Calu3 (cell line): Measurements from ENCODE around the gene LIMK2. TPM values are rescaled to one million over a fixed set of nuclear protein-coding genes. Genes with fewer than 3 reads are reported as not detected.

ENCODE experiments used
- BruUV-seq: library from RNA; stranded (reverse); fragments of 400-500 nt; replicated peaks from 2 replicates; lab custom pipeline; 2021; lab: Mats Ljungman, UMichigan
- CTCF ChIA-PET: fragments of 300-600 bp; sonication (Branson Sonifier 250); formaldehyde crosslinking; loops from one replicate; lab custom pipeline; 2022; ENCODE audit warnings: antibody characterized with exemption; lab: Charles Lee
- DNase-seq: peaks from one replicate; pipeline ENCODE4 v3.0.0; 2022
- H3K27ac Mint-ChIP-seq: one replicate; pipeline ENCODE4 v1.8.0; 2022; ENCODE audit warnings: mixed read lengths; ENCODE audit not compliant: unreplicated experiment
- H3K27me3 Mint-ChIP-seq: one replicate; pipeline ENCODE4 v1.8.0; 2022; ENCODE audit warnings: mixed read lengths; ENCODE audit not compliant: unreplicated experiment
- H3K36me3 Mint-ChIP-seq: one replicate; pipeline ENCODE4 v1.8.0; 2022; ENCODE audit warnings: mild to moderate bottlenecking, moderate library complexity, mixed read lengths; ENCODE audit not compliant: insufficient read depth, unreplicated experiment
- H3K4me1 Mint-ChIP-seq: one replicate; pipeline ENCODE4 v1.8.0; 2022; ENCODE audit warnings: mild to moderate bottlenecking, low read depth, mixed read lengths; ENCODE audit not compliant: unreplicated experiment
- H3K4me3 Mint-ChIP-seq: one replicate; pipeline ENCODE4 v1.8.0; 2022; ENCODE audit warnings: mild to moderate bottlenecking, low read depth, moderate library complexity, mixed read lengths; ENCODE audit not compliant: unreplicated experiment
- H3K9me3 Mint-ChIP-seq: one replicate; pipeline ENCODE4 v1.8.0; 2022; ENCODE audit warnings: low read depth, mixed read lengths; ENCODE audit not compliant: unreplicated experiment
- intact Hi-C: fragments of 100-400 bp; cut with micrococcal nuclease; formaldehyde crosslinking; loops from one replicate; pipeline ENCODE4 v1.10.0; 2022; ENCODE audit not compliant: unreplicated experiment
- total RNA-seq: library from RNA; stranded (reverse); gene quantifications from 2 replicates; pipeline ENCODE4 v1.2.3, GENCODE V29; 2022
- TF ChIP-seq, protein P1 (sequence below): fragments of 200-600 bp; IDR thresholded peaks from one replicate; pipeline ENCODE4 v1.8.0; 2022; ENCODE audit warnings: antibody characterized with exemption; ENCODE audit not compliant: unreplicated experiment

The LIMK2 gene
- total RNA-seq, 1 experiment from 2014 or later: 59.9 TPM

DNA sequence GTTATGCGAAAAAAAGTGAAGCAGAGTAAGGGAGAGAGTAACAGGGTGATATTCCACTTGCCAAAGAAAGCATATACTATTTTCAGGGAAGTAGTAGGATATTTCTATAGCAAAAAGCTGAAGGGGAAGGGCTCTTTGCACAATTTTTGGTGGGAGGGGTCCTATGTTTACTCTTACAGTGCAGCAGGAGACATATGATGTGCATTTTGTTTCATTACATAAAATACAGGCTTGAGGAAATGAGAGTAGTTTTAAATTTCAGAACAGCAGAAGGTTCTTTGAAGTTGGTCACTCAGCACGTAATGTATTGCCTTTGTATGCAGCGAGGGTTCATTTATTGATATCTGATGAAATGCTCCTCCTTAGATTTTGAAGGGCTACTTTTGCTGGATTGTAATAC, 83.3 kb downstream of the LIMK2 start:
- CTCF ChIA-PET: no interaction called here
- peaks cover 26% of the 10 kb centered on the region for H3K4me1 Mint-ChIP-seq
- H3K27ac Mint-ChIP-seq: no peak overlapping the region
- TF ChIP-seq, protein P1, sequence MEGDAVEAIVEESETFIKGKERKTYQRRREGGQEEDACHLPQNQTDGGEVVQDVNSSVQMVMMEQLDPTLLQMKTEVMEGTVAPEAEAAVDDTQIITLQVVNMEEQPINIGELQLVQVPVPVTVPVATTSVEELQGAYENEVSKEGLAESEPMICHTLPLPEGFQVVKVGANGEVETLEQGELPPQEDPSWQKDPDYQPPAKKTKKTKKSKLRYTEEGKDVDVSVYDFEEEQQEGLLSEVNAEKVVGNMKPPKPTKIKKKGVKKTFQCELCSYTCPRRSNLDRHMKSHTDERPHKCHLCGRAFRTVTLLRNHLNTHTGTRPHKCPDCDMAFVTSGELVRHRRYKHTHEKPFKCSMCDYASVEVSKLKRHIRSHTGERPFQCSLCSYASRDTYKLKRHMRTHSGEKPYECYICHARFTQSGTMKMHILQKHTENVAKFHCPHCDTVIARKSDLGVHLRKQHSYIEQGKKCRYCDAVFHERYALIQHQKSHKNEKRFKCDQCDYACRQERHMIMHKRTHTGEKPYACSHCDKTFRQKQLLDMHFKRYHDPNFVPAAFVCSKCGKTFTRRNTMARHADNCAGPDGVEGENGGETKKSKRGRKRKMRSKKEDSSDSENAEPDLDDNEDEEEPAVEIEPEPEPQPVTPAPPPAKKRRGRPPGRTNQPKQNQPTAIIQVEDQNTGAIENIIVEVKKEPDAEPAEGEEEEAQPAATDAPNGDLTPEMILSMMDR: no peak
- peaks cover 2% of the 10 kb centered on the region for H3K27me3 Mint-ChIP-seq
- no peak for DNase-seq
- BruUV-seq: no TSS peak
- peaks cover 19% of the 10 kb centered on the region for H3K36me3 Mint-ChIP-seq
- no peaks in the 10 kb centered on the region for H3K9me3 Mint-ChIP-seq
- no peak overlapping the region for H3K4me3 Mint-ChIP-seq
- intact Hi-C loops: no loop called here

DNA sequence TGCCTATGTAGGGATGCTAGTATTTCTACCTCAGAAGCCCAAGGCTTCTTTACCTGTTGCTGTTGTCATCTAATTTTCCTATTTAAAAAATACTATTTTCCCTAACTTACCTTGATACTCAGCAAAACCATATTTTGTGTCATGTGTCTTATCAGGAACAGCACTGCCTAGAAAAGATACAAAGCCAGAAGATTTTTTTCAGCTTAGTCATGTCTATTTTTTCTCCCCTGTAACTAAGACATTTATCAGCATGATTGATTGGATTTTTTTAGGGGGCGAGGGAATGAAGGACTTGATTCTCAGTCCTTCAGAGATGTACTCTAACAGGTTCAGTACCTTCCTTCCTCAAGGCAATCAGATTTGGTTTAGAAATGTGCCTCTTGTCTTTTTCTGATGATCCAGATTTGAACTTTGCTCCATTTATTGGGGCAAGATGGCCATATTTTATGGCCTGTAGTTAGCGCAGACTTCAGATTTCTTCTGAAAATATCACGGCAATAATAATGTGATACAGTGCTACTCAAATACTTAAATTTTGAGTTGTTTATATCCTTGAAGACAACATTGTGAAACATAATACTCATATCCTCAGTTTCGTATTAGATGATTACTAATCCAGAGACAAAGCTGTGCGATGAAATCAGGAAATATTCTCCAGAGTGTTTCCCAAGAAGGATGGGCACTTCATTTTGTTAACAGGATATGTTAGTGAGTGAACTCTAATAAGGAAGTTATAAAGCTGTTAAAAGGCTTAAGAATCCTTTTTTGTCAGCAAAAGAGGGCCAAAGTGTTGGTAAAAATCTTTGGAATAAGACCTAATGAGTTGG, 83.9 kb downstream of the LIMK2 start:
- BruUV-seq: no TSS peak
- H3K4me1 Mint-ChIP-seq: peaks cover 26% of the 10 kb centered on the region
- TF ChIP-seq, protein P1: no peak
- peaks cover 12% of the 10 kb centered on the region for H3K36me3 Mint-ChIP-seq
- H3K9me3 Mint-ChIP-seq: no peaks in the 10 kb centered on the region
- no peak for DNase-seq
- CTCF ChIA-PET: interaction anchor here (0.5 to 1.0 kb wide), 3 partner anchors 17 to 1154 kb away, joined by 3 to 5 read pairs (median 4); no protein-coding TSS in a partner anchor
- no peak overlapping the region for H3K27ac Mint-ChIP-seq
- no peak overlapping the region for H3K4me3 Mint-ChIP-seq
- peaks cover 9% of the 10 kb centered on the region for H3K27me3 Mint-ChIP-seq
- intact Hi-C loops: no loop called here

DNA sequence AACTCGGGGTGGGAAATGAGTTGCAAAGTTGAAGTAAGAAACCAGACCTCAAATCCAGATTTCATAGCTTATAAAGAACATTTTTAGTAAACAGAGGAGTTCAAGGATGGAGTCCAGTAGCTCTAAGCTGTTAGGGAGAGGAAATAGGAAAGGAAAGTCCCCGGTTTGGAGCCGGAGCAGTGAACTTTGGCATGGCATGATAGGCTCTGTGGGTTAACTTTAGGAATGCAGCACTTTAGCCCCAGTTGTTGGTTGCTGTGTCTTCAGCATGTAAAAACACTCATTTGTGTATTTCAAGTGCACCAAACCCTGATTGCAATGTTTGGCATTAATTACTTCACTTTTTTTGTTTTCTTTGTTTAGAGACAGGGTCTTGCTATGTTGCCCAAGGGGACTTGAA, 88.8 kb downstream of the LIMK2 start:
- Mint-ChIP-seq H3K27ac (no peak overlapping the region), H3K27me3 (peaks cover 33% of the 10 kb centered on the region), H3K36me3 (no peaks in the 10 kb centered on the region), H3K4me3 (no peak overlapping the region), H3K4me1 (peaks cover 5% of the 10 kb centered on the region), H3K9me3 (no peaks in the 10 kb centered on the region)
- no TSS peak for BruUV-seq
- DNase-seq: no peak
- TF ChIP-seq, protein P1: no peak
- intact Hi-C loops: no loop called here
- CTCF ChIA-PET: no interaction called here

DNA sequence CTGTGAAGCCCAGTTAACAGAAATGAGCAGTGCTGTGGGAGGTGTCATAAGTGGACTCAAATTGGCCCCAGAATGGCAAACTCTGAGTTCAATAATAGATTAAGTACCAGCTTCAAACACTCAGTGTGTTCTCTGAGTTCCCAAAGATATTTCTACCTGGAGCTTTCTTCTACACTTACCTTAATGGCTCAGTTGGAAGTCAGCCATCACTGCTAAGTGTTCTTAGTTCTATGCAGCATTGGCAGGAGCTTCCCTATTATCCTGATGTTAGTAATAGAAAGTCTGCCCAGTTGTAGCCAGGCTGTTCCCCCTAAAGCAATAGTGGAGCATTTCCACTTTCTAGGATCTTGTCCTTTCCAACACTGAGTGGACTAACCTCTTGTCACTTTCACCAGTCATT, 89.9 kb downstream of the LIMK2 start:
- no peaks in the 10 kb centered on the region for H3K9me3 Mint-ChIP-seq
- intact Hi-C loops: no loop called here
- no TSS peak for BruUV-seq
- no peak overlapping the region for H3K27ac Mint-ChIP-seq
- peaks cover 33% of the 10 kb centered on the region for H3K27me3 Mint-ChIP-seq
- DNase-seq: no peak
- CTCF ChIA-PET: interaction anchor here (0.5 kb wide), 1 partner anchor 140 kb away, joined by 4 read pairs; no protein-coding TSS in a partner anchor
- TF ChIP-seq, protein P1: no peak
- H3K4me1 Mint-ChIP-seq: no peaks in the 10 kb centered on the region
- no peak overlapping the region for H3K4me3 Mint-ChIP-seq
- H3K36me3 Mint-ChIP-seq: no peaks in the 10 kb centered on the region
